Muscle layer of duodenum (tissue), 2 donors: ENCODE measurements around the gene SBK1.

Source experiments
- H3K27ac ChIP-seq: one replicate; pipeline ENCODE4 v1.7.0; 2013; ENCODE audit warnings: mild to moderate bottlenecking, low read length
- H3K27me3 ChIP-seq: one replicate; pipeline ENCODE4 v1.7.0; 2013; ENCODE audit warnings: low read depth, mild to moderate bottlenecking, control low read depth, low read length
- H3K36me3 ChIP-seq, 2 donors: one replicate each; pipeline ENCODE4 v1.7.0; 2013; ENCODE audit warnings: low read length in 2 of 2, control low read depth in 1 of 2, mild to moderate bottlenecking in 1 of 2; ENCODE audit not compliant: insufficient read depth in 2 of 2, control insufficient read depth in 1 of 2
- H3K4me1 ChIP-seq, 2 donors: one replicate each; pipeline ENCODE4 v1.7.0; 2013; ENCODE audit warnings: low read length in 2 of 2, mild to moderate bottlenecking in 2 of 2, control low read depth in 1 of 2, moderate library complexity in 1 of 2; ENCODE audit not compliant: insufficient read depth in 2 of 2, control insufficient read depth in 1 of 2
- H3K4me3 ChIP-seq, 2 donors: one replicate each; pipeline ENCODE4 v1.7.0; 2013; ENCODE audit warnings: low read length in 2 of 2, low read depth in 1 of 2, mild to moderate bottlenecking in 1 of 2
- H3K9me3 ChIP-seq, 2 donors: one replicate each; pipeline ENCODE4 v1.7.0; 2013; ENCODE audit warnings: low read length in 2 of 2, control low read depth in 1 of 2, mild to moderate bottlenecking in 1 of 2; ENCODE audit not compliant: control insufficient read depth in 1 of 2
- donor health status: healthy.

Gene SBK1

GRCh38 chr16:28263305-28263704, 29.0 kb upstream of the SBK1 start:
- Histone ChIP-seq H3K4me3 (no peak overlapping the region), H3K27me3 (peaks cover 5% of the 10 kb centered on the region), H3K27ac (no peak overlapping the region), H3K4me1 (peaks cover 0 to 8% of the 10 kb centered on the region in 2 donors), H3K9me3 (no peaks in the 10 kb centered on the region), H3K36me3 (no peaks in the 10 kb centered on the region)

- Histone ChIP-seq H3K27me3 (peaks cover 5% of the 10 kb centered on the region), H3K36me3 (no peaks in the 10 kb centered on the region), H3K27ac (no peak overlapping the region)
These were observed 27.7 kb upstream of the SBK1 start for GRCh38 chr16:28264656-28265055.

GRCh38 chr16:28265822-28266221, 26.5 kb upstream of the SBK1 start:
- H3K27me3 ChIP-seq, result peaks cover 5% of the 10 kb centered on the region
- H3K9me3 ChIP-seq, result no peaks in the 10 kb centered on the region
- no peak overlapping the region for H3K27ac ChIP-seq
- H3K4me1 ChIP-seq, result no peaks in the 10 kb centered on the region
- H3K4me3 ChIP-seq, result no peak overlapping the region
- no peaks in the 10 kb centered on the region for H3K36me3 ChIP-seq

More at GRCh38 chr16:28264656-28265055, 27.7 kb upstream of the SBK1 start:
- Histone ChIP-seq H3K4me3 (no peak overlapping the region), H3K9me3 (no peaks in the 10 kb centered on the region), H3K4me1 (no peaks in the 10 kb centered on the region)

- Histone ChIP-seq H3K27ac (no peak overlapping the region), H3K9me3 (peaks cover 0 to 3% of the 10 kb centered on the region in 2 donors), H3K4me3 (no peak overlapping the region), H3K4me1 (no peaks in the 10 kb centered on the region), H3K27me3 (no peaks in the 10 kb centered on the region), H3K36me3 (no peaks in the 10 kb centered on the region)
These were observed 25.0 kb upstream of the SBK1 start for GRCh38 chr16:28267356-28267755.

GRCh38 chr16:28273511-28273910, 18.8 kb upstream of the SBK1 start:
- H3K36me3 ChIP-seq, result no peaks in the 10 kb centered on the region
- H3K27me3 ChIP-seq, result peaks cover 3% of the 10 kb centered on the region
- peaks cover 0 to 4% of the 10 kb centered on the region in 2 donors for H3K4me1 ChIP-seq
- H3K27ac ChIP-seq, result no peak overlapping the region
- peaks cover 0 to 3% of the 10 kb centered on the region in 2 donors for H3K9me3 ChIP-seq
- H3K4me3 ChIP-seq, result no peak overlapping the region

- peaks cover 0 to 4% of the 10 kb centered on the region in 2 donors for H3K4me1 ChIP-seq
- no peak overlapping the region for H3K4me3 ChIP-seq
- peaks cover 0 to 3% of the 10 kb centered on the region in 2 donors for H3K9me3 ChIP-seq
- peaks cover 3% of the 10 kb centered on the region for H3K27me3 ChIP-seq
- no peaks in the 10 kb centered on the region for H3K36me3 ChIP-seq
- no peak overlapping the region for H3K27ac ChIP-seq
These were observed 17.6 kb upstream of the SBK1 start for GRCh38 chr16:28274676-28275075.

GRCh38 chr16:28276301-28276700, 16.0 kb upstream of the SBK1 start:
- Histone ChIP-seq H3K36me3 (no peaks in the 10 kb centered on the region), H3K9me3 (no peaks in the 10 kb centered on the region), H3K27ac (no peak overlapping the region), H3K4me3 (no peak overlapping the region), H3K4me1 (peaks cover 0 to 4% of the 10 kb centered on the region in 2 donors), H3K27me3 (peaks cover 3% of the 10 kb centered on the region)

GRCh38 chr16:28277537-28278388, 14.6 kb upstream of the SBK1 start:
- Histone ChIP-seq H3K27me3 (peaks cover 3% of the 10 kb centered on the region), H3K4me1 (peaks cover 0 to 4% of the 10 kb centered on the region in 2 donors), H3K36me3 (no peaks in the 10 kb centered on the region), H3K27ac (no peak overlapping the region), H3K4me3 (peak overlapping the region; percentile 49 to 64), H3K9me3 (no peaks in the 10 kb centered on the region)

GRCh38 chr16:28279006-28279405, 13.3 kb upstream of the SBK1 start:
- H3K27me3 ChIP-seq, result peaks cover 3% of the 10 kb centered on the region
- no peak overlapping the region for H3K4me3 ChIP-seq
- H3K4me1 ChIP-seq, result peaks cover 0 to 4% of the 10 kb centered on the region in 2 donors
- no peaks in the 10 kb centered on the region for H3K9me3 ChIP-seq
- H3K36me3 ChIP-seq, result no peaks in the 10 kb centered on the region
- H3K27ac ChIP-seq, result no peak overlapping the region

GRCh38 chr16:28280881-28281836, 11.2 kb upstream of the SBK1 start:
- H3K4me1 ChIP-seq, result peaks cover 0 to 4% of the 10 kb centered on the region in 2 donors
- H3K27ac ChIP-seq, result no peak overlapping the region
- H3K9me3 ChIP-seq, result no peaks in the 10 kb centered on the region
- no peaks in the 10 kb centered on the region for H3K36me3 ChIP-seq
- H3K4me3 ChIP-seq, result no peak overlapping the region
- H3K27me3 ChIP-seq, result peaks cover 3% of the 10 kb centered on the region

GRCh38 chr16:28282045-28282444, 10.3 kb upstream of the SBK1 start:
- peaks cover 3% of the 10 kb centered on the region for H3K27me3 ChIP-seq

More at GRCh38 chr16:28282045-28282444, 10.3 kb upstream of the SBK1 start:
- Histone ChIP-seq H3K4me3 (no peak overlapping the region), H3K4me1 (peaks cover 0 to 4% of the 10 kb centered on the region in 2 donors), H3K36me3 (no peaks in the 10 kb centered on the region), H3K27ac (no peak overlapping the region), H3K9me3 (no peaks in the 10 kb centered on the region)
